Dermis microvascular lymphatic vessel endothelial cell (primary cell): ENCODE results near the gene SDK1. TPM values are rescaled to one million over a fixed set of nuclear protein-coding genes. Genes with fewer than 3 reads are reported as not detected.

Experiments
- DNase-seq, 2 donors: peaks; one replicate each; pipeline versions ENCODE4 v3.0.0 to v3.0.0-alpha.2; 2010; ENCODE audit warnings: low read depth in 2 of 2
- total RNA-seq: library from RNA; depleted of rRNA; stranded (reverse); fragments of >200 nt; gene quantifications from 2 replicates; pipeline ENCODE4 v1.2.1, GENCODE V29; 2014

The SDK1 gene
- total RNA-seq, 1 donor from 2014 or later, result 0.39 TPM

DNA sequence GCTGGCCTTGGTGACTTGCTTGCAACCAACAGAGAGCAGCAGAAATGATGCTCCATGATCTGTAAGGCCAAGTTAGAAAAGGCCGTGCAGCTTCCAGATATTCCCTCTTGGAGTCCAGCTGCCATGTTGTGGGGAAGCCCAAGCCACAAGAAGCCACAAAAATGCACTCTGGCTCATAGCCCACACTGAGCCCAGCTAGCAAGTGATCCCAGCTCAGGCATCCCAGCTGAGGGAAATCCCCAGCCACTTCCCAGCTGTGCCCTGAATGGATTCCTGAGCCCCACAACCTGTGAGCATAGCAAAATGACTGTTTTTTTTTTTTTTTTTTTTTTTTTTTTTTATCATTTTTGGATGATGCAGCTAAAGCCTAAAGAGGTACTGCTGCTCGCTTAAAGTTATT is 11.1 kb upstream of the SDK1 start:
- no peak for DNase-seq

DNA sequence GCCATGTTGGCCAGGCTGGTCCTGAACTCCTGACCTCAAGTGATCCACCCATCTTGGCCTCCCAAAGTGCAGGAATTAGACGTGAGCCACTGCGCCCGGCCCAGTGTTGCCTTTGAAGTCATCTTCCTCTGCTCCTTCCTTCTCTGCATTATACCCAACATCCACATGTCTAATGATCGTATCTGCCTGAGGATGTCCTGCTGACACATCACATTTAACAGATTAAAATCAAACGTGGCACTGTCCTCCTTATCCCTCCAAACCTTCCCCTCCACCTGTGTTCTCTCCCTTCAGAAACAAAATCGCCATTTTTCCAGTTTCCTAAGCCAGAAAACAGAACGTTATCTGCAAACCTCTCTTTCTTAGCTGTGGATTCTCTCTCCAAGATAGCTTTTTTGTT is 8.4 kb upstream of the SDK1 start:
- no peak for DNase-seq

DNA sequence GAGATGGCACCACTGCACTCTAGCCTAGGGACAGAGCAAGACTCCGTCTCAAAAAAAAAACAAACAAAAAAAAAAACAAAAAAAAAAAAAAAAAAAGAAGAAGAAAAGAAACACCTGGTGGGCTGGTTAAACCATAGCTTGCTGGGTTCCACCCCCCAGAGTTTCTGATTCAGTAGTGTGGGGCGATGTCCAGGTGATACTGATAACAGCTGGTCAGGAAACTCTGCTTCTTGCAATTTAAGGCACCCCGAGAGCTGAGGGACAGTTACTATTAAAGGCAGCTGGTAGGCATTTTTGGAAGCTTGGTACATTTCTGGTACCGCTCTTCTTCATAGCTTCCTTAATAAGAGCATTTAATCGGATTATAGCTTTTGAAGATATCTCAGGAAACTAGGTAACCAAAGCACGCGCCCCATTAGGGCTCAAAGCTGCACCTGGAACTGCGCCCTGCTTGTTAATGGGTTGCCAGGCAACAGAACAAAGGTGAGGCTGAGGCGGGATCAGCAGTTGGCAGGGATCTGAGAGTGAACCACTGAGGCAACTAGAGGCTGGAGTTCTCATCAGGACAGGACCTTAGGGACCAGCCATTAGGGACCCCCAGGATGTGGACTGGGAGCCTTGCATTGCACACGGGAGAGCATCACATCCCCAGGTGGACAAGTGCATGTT is 6.5 kb upstream of the SDK1 start:
- no peak for DNase-seq

DNA sequence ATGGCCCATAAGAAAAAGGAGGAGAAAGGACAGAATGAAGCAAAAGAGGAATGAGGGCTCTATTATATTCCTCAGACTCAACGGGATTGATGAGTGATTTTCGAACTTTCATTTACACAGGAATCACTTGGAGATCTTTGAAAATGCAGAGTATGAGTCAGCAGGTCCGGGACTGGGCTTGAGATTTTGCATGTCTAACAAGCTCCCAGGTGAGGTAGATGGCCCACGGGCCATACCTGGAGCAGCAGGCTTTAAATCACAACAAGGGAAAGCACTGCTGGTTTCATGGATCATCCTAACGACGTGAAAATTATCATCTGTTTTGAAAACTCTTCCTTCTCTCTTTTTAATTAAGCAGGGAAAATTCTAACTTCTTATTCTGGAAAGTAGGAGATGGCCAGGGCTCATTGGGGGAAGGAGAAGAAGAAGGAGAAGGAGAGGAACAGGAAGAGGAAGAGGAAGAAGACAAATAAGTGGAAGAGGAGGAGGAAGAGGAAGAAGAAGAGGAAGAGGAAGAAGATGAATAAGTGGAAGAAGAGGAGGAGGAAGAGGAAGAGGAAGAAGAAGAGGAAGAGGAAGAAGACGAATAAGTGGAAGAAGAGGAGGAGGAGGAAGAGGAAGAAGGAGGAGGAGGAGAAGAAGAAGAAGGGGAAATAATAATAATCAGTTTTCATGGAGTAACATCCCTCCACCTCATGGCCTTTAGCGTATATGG is 3.8 kb upstream of the SDK1 start:
- no peak for DNase-seq

DNA sequence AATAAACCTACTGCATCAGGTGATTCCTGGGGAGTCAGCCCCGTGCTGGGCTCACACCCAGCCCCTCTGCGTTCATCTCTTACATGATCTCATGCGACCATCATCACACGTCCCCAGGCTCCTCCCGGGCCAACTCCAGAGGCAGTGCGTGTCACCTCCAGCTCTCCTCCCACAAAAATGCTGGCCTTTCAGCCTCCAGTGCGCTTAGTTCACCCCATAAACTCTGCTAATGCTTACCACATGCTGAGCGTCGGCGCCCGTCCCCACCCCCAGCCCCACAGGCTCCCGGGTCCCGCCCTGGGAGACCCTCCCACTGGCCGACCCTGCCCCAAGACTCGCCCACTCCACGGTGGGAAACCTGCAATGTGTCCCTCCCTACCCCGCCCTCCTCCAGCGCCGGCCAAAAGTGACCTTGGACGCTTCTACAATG is 816 bp upstream of the SDK1 start:
- DNase-seq, result no peak

DNA sequence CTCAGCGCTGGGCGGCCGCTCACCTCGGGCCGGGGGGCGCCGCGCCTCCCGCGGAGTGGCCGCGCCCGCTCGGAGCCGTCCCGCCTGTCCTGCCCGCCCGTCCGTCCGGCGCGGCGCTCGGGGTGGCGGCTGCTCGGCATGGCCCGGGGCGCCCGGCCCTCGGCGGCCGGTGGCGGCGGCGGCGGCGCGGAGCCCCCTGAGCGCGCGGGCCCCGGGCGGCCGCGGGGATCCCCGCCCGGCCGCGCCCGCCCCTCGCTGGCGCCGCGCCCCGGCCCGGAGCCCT is 338 bp downstream of the SDK1 start:
- DNase-seq, result no peak

DNA sequence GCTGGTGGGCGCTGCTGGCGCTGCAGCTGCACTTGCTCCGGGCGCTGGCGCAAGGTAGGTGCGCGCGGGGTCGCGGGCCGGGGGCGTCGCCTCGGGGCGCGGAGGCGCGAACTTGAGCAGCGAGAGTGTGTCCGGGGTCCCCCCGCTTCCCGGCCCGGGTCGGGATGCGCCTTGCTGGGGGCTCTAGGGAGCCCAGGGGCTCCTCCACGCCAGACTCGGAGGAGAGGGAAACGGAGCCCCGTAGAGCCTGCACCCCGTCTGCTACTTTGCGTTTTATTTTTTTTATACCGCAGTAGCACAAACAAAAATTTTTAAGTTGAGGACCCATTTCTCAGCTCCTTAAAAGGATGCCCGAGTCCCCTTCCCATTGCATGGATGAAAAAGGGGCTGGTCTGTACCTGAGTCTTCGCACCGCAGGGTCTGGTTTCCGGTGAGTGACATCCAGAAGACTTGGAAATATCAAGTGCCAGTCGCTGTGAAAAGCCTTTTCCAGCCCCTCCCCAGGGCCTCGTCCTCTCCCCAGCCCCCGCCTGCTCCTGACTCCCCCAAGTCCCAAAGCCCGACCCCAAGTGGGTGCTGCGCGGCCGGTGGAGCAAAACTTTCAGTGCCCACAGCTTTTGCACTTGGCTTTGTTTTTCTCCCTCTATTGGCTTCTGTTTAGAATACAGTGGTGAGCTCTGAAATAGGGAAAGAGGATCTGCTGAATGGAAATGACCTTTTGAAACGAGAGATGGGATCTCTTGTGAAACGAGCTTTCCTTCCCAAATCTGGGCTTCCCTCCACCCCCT is 973 bp downstream of the SDK1 start:
- peak in 1 of 2 donors; percentile 12 for DNase-seq

DNA sequence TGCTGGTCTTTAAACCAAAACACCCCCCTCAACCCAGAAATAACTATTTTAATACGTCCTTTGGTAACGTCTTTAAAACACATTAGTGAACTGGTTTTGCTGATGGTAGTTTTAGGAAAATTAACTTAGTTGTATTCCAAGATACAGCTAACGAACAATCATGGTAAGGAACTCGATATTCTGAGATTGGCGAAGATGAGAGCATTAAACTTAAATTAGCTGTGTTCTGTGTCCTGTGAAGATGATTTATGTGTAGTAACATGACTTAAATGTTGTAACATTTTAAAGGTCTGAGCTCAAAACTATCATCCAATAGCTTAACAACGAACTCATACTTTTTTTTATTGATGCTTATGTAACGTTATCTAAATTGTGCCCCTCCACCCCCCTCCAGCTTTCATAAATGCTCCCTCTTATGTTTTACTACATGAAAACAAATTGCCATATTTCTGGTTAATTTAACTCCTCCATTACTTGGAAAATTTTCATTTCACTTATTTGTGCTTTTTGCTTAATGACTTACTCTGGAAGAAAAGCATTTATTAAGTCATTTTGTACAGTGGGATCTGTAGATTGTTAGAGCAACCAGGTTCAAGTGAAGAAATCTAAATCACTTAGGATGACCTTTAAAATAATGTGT is 1.7 kb downstream of the SDK1 start:
- DNase-seq, result no peak

DNA sequence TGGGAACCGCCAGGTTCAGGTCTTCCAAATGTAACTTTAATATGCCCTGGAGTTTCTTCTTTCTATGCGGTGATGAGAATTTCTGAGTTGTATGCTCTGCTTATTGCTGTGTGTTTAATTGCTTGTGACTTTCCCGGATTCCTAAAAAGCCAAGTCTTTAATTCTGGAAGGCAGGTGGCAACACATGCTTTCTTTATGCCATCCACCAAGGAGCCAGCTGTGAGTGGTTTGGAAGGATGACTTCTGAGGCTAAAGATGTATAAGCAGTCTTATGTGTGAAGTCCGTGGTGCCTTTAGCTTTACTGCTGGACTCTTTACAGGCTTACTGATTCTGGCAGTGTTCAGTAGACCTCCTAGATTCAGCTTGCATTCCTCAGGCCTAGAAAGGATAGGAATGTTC is 3.1 kb downstream of the SDK1 start:
- no peak for DNase-seq

DNA sequence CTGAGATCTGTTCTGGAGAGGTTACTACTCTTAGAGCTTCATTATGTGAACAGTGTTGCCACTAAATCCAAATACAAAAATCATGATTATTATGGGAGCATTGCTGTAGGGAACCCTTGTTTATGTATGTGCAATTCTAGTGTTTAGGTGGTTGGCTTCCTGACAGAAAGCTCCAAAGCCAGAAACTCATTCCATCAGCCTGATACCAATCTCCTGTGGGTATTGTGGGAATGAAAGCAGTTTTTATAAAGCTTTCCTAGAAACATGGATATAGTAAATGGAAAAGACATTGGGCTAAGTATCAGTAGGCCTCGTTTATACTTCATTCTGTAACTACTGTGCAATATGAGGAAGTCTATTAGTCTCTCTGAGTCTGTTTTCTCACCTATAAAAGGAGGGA is 6.4 kb downstream of the SDK1 start:
- DNase-seq, result no peak

DNA sequence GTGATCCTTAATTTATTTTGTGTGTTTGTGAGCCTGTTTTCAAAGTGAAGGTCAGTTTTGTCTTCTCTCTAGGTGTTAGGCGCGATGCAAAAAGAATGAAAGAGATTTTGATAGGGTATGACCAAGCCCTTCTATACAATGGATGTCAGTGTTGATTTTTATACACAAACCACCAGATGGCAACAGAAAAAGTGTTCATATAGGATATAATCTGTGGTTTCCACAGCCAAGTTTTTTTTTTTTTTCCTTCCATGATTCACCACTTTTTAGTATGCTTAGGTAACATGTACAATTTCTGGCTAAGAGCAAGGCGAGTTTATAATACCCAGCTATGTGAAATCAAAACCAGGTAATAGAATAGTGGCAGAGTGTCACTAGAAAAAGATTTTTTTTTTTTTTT is 8.1 kb downstream of the SDK1 start:
- no peak for DNase-seq

DNA sequence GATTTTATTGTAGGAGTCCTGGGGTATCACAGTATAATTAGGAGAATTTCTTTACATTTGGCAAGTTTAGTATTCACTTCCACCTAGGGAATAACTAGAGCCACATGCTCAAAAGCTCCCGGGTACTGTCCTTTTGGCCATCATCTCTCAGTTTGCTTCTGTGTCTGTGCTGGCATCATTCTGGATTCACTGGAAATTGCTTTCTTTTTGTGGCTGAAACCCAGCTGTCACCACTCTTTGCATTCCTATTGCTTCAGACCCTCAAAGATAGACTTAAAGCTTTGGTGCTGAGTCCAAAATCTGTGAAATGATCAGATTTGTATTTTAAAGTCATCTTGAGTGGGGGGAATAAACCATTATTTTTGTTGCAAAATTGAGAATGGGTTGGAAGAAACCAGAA is 8.9 kb downstream of the SDK1 start:
- DNase-seq, result no peak

DNA sequence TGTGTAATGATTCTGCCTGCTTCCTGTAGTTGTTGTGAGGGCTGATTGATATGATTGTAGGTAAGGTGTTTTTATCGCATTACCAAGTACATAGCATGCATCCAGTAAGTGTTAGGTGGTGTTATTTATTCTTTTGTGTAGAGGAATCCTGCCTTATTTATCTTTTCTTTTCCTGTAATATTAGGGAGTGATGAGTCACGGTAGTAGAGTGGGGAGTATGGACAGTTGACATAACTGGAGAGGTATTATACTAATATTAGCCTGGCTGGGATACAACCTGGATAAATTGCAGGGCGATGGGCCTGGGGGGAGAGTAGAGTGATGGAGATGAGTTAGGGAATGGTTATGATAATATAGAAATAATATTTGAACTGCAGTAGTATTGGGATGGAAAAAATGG is 9.8 kb downstream of the SDK1 start:
- no peak for DNase-seq

DNA sequence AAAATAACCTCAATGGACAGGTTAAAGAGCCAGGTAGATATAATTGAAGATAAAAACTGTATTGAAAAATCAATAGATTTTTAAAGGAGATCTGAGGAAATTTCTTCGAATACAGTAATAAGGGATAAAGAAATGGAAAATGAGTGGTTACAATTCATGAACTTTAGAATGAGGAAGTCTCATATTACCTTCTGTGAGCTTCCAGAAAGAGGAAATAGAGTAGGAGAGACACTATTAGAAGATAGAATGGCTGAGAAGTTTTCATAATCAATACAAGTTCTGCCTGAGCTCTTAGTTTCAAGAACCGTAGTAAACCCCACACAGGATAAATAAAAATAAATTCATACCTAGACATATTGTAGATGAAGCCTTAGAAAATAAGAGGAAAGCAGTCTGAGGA is 11.5 kb downstream of the SDK1 start:
- no peak for DNase-seq

DNA sequence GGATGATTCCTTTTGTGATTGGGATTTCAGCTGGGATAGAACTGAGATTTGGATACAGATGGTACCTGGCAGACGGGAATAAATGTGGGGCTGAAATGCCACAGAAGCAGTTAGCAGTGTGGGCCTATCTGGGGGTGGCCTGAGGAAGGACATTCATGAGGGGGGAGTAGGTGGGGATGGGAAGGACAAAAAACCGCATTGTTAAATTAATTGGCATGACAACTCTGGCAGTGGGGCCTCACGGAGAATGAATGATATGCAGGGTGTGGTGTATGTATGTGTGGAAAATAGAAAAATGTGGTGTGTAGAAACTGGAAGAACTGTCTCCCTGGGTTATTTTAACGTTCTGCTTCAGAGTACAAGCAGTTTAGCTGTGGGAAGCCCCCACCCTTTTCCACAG is 17.8 kb downstream of the SDK1 start:
- no peak for DNase-seq

DNA sequence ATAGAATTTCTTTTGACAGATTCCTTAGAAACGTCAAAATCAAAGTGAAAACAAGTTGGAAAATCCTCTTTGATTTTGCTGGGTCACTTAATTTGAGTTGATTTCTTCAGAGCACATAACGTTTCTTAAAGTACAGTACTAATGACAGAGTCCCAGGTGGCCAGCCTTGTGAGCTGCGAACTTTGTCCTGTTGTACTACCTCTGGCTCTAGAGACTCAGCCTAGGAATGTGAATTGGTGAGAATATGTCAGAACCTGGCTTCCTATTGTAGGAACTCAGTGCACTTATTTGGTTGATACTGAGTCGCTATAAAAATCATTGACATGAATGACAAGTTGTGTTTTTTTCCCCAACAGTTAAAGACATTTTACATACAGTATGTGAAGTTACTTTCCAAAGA is 20.2 kb downstream of the SDK1 start:
- DNase-seq, result no peak

DNA sequence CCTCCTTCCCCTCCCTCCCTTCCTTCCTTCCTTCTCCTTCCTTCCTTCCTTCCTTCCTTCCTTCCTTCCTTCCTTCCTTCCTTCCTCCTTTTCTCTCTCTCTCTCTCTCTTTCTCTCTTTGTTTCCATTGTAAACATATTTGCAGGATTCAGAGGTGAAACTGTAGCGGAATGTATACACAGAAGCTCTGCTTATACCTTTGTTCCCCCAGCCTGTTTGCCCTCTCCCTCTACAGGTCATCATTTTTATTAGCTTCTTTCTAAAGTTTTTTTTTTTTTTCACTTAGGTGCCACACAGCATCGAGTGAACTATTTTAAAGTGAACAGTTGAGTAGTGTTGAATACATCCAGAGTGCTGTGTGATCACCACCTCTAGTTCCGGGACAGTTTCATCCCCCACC is 20.7 kb downstream of the SDK1 start:
- DNase-seq, result no peak

DNA sequence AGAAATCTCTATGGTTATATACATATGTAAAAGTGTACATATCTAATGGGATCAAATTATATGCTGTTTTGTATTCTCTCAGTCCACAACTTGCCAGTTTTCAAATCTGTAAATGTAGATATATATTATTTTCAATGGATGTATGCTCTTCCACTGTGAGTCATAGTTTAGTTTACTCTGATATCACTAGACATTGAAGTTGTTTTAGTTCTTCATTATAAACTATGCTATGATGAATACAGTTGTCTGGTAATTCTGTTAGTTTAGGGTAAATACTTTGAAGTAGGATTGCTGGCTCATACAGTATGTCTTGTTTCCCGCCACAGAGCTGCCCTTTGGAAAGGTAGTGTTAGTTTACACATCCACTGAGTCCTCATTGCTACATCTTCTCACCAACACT is 25.2 kb downstream of the SDK1 start:
- DNase-seq, result no peak

DNA sequence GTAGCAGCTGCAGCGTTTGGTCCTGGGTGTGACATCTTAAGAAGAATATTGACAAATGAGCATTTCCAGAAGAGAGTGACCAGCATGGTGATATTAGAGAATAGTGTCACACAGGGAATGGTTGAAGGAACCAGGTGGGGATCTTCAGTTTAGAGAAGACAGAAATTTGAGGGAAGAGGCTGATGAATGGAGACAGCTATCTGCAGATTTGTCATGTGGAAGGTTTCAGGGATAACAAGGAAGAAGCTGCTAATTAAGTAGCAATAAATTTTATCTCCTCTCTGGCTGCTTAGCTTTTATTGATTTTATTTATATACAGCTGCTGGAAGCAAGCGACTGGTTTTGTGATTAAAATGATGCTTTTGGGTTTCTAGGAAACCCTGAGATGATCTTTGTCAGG is 26.0 kb downstream of the SDK1 start:
- DNase-seq, result no peak

DNA sequence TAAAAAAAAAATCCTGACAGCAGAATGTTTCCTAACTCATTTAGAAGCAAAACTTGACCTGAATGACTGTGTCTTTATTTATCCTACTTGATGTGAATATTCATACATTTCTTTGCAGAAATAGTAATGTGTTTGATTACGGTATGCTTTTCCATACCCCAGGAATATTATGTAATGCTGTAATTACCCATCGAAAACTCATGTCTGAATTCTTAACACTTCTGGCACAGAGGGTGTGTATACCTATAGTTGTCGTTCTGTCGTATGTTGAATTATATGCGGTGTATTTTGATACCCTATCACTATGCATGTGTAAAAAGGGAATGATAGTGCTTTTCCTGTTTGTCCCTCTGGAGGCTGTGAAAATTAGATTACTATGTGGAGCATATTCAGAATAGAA is 26.6 kb downstream of the SDK1 start:
- no peak for DNase-seq

DNA sequence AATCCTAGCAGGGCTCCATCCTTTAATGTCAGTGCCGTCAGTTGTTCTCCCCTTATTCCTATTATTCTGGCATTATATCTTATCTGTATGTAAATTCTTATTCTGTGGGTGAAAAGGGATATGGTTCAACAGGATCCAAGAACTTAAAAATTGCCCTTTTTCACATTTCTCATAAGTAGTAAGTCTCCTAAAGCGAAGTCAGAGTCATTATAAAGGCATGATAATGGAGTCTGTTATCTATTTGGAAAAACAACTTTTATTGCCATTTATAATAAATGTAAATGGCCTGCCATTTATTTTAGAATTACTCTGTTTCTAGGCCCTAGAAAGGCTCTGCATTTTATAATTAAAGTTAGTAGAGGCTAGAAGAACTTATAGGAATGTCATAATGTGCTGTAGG is 31.3 kb downstream of the SDK1 start:
- DNase-seq, result no peak

DNA sequence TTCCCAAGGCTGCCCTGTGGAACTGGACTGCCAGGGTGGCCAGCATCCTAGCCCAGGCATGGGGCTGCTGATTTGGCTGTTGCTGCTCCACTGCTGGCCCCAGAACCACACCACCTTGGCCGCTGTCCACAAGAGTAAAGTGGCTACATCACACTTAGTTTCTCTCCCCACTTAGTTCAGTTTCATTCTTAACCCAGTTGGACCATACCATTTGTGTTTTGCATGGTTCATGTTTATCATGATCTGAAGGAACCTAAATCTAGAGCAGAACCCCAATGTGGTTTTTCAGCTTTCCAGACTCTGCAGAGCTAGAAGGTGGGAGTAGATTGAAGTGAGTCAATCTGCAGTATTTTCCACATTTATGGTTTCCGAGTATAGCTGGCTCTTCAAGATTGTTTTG is 32.8 kb downstream of the SDK1 start:
- no peak for DNase-seq
